ENCODE results near the gene LILRB4.

LILRB4 gene

DNA sequence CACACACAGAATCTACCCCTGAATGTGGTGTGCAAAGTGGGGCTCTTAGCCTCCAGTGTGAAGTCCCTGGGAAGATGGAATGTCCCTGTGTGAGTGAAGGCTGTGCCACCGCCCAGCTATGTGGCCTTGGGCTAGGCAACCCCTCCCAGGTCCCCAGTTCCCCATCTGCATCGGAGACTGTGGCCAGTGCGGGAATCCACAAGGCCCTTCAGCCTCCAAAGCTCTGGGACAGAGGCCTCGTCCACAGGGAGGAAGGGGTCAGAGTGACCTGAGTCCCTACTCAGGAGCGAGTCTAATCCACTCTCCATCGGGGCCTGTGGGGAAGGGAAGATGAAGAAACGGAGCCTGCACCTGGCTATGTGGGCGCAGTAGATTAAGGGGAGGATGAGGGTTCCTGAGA is 42.1 kb downstream of the LILRB4 start:
- no peaks in the 10 kb centered on the region; the same call in 1 of the 2 replicates for H3K9me3 ChIP-seq (ENCODE audit: insufficient read depth, low read length)
- no peaks in the 10 kb centered on the region for H3K27me3 ChIP-seq (ENCODE audit: low read length)
- no peaks in the 10 kb centered on the region for H3K36me3 ChIP-seq (ENCODE audit: low read length)
- H3K9me2 ChIP-seq (replicated peaks; ENCODE audit: insufficient read depth, low read length), result no peaks in the 10 kb centered on the region
- no peak overlapping the region for H3K4me2 ChIP-seq (ENCODE audit: low read depth, low read length, poor library complexity, severe bottlenecking)
- H3F3A ChIP-seq (ENCODE audit: insufficient read depth), result no peaks in the 10 kb centered on the region
- no peak overlapping the region for H2AFZ ChIP-seq (ENCODE audit: low read depth, low read length, severe bottlenecking)
- no peak overlapping the region for H3K4me3 ChIP-seq (ENCODE audit: insufficient read depth, low read length, poor library complexity, severe bottlenecking)
- H4K20me1 ChIP-seq (ENCODE audit: low read depth, low read length), result no peaks in the 10 kb centered on the region
- TF ChIP-seq, protein P1, sequence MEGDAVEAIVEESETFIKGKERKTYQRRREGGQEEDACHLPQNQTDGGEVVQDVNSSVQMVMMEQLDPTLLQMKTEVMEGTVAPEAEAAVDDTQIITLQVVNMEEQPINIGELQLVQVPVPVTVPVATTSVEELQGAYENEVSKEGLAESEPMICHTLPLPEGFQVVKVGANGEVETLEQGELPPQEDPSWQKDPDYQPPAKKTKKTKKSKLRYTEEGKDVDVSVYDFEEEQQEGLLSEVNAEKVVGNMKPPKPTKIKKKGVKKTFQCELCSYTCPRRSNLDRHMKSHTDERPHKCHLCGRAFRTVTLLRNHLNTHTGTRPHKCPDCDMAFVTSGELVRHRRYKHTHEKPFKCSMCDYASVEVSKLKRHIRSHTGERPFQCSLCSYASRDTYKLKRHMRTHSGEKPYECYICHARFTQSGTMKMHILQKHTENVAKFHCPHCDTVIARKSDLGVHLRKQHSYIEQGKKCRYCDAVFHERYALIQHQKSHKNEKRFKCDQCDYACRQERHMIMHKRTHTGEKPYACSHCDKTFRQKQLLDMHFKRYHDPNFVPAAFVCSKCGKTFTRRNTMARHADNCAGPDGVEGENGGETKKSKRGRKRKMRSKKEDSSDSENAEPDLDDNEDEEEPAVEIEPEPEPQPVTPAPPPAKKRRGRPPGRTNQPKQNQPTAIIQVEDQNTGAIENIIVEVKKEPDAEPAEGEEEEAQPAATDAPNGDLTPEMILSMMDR (IDR thresholded peaks at IDR 0.05; ENCODE audit: insufficient read depth, low read length, poor library complexity, severe bottlenecking), result no peak
- TF ChIP-seq EZH2phosphoT487 (conservative IDR thresholded peaks at IDR 0.05; ENCODE audit: low read length), result no peak
- H3K27ac ChIP-seq (ENCODE audit: low read depth, low read length), result no peak overlapping the region
- H3K79me2 ChIP-seq (ENCODE audit: insufficient read depth, low read length), result no peaks in the 10 kb centered on the region
- H3K9ac ChIP-seq (ENCODE audit: low read length), result no peak overlapping the region

DNA sequence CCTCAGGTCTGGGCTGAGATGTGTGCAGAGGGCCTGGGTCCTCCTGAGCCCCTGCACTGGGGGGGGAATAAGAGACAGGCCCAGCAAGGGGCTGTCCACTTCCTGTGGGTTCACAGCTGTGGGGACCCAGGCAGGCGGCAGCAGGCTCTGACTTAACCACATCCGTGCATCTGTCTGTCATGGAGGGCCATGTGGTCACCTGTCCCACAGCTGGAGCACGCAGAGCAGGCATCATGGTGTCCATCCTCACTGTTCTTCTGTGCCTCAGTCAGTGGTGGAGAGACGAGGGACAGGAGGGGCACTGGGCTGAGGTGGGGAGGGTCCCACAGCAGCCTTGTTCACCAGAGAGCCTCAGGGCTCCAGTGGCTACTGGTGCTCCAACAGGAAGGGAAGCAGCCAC is 45.2 kb downstream of the LILRB4 start:
- Histone ChIP-seq H3K79me2 (ENCODE audit: insufficient read depth, low read length) (no peaks in the 10 kb centered on the region), H3K4me3 (ENCODE audit: insufficient read depth, low read length, poor library complexity, severe bottlenecking) (no peak overlapping the region), H3K9me2 (replicated peaks; ENCODE audit: insufficient read depth, low read length) (no peaks in the 10 kb centered on the region), H4K20me1 (ENCODE audit: low read depth, low read length) (no peaks in the 10 kb centered on the region), H3K27ac (ENCODE audit: low read depth, low read length) (no peak overlapping the region), H3K27me3 (ENCODE audit: low read length) (no peaks in the 10 kb centered on the region), H3K9me3 (ENCODE audit: insufficient read depth, low read length) (no peaks in the 10 kb centered on the region; the same call in 1 of the 2 replicates), H3K36me3 (ENCODE audit: low read length) (no peaks in the 10 kb centered on the region), H3K4me2 (ENCODE audit: low read depth, low read length, poor library complexity, severe bottlenecking) (no peak overlapping the region), H2AFZ (ENCODE audit: low read depth, low read length, severe bottlenecking) (no peak overlapping the region), H3F3A (ENCODE audit: insufficient read depth) (no peaks in the 10 kb centered on the region), H3K9ac (ENCODE audit: low read length) (no peak overlapping the region)
- TF ChIP-seq, protein P1 (IDR thresholded peaks at IDR 0.05; ENCODE audit: insufficient read depth, low read length, poor library complexity, severe bottlenecking), result no peak
- no peak for TF ChIP-seq EZH2phosphoT487 (conservative IDR thresholded peaks at IDR 0.05; ENCODE audit: low read length)

DNA sequence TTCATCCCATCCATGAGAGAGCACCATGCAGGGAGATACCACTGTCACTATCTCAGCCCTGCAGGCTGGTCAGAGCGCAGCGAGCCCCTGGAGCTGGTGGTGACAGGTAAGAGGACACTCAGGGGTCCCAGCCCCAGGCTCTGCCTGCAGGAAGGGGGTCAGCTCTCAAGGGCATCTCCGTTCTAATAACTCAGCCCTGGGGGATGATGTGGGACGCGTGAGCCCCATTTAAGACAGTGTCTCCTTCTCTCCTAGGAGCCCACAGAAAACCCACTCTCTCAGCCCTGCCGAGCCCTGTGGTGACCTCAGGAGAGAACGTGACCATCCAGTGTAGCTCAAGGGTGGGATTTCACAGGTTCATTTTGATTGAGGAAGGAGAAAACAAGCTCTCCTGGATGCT is 46.0 kb downstream of the LILRB4 start:
- Histone ChIP-seq H3K9ac (ENCODE audit: low read length) (no peak overlapping the region), H3K4me3 (ENCODE audit: insufficient read depth, low read length, poor library complexity, severe bottlenecking) (no peak overlapping the region), H3K9me2 (replicated peaks; ENCODE audit: insufficient read depth, low read length) (no peaks in the 10 kb centered on the region), H3K9me3 (ENCODE audit: insufficient read depth, low read length) (no peaks in the 10 kb centered on the region; the same call in 1 of the 2 replicates), H3K79me2 (ENCODE audit: insufficient read depth, low read length) (no peaks in the 10 kb centered on the region), H3K36me3 (ENCODE audit: low read length) (no peaks in the 10 kb centered on the region), H2AFZ (ENCODE audit: low read depth, low read length, severe bottlenecking) (no peak overlapping the region), H3K27me3 (ENCODE audit: low read length) (no peaks in the 10 kb centered on the region), H3K27ac (ENCODE audit: low read depth, low read length) (no peak overlapping the region), H4K20me1 (ENCODE audit: low read depth, low read length) (no peaks in the 10 kb centered on the region), H3F3A (ENCODE audit: insufficient read depth) (no peaks in the 10 kb centered on the region), H3K4me2 (ENCODE audit: low read depth, low read length, poor library complexity, severe bottlenecking) (no peak overlapping the region)
- no peak for TF ChIP-seq EZH2phosphoT487 (conservative IDR thresholded peaks at IDR 0.05; ENCODE audit: low read length)
- TF ChIP-seq, protein P1 (IDR thresholded peaks at IDR 0.05; ENCODE audit: insufficient read depth, low read length, poor library complexity, severe bottlenecking), result no peak
